IMR-90 (cell line): ENCODE measurements around the gene MEGF6.

Source experiments
- CTCF ChIP-seq: conservative IDR thresholded peaks from 2 replicates; pipeline ENCODE4 v1.5.1; 2012; ENCODE audit warnings: mild to moderate bottlenecking, low read depth, low read length, improper control_type of control experiment
- RCOR1 ChIP-seq: IDR thresholded peaks from 2 replicates; pipeline ENCODE4 v1.6.1; 2012; ENCODE audit warnings: mild to moderate bottlenecking, low read length, improper control_type of control experiment; ENCODE audit not compliant: insufficient replicate concordance
- USF2 ChIP-seq: fragments of 150-350 bp; IDR thresholded peaks from 2 replicates; pipeline ENCODE4 v1.6.1; 2017; ENCODE audit warnings: mild to moderate bottlenecking, antibody characterized with exemption, low read length, low read depth

GRCh38 chr1:3451994-3452865 is 159.1 kb downstream of the MEGF6 start:
- no peak for TF ChIP-seq CTCF
- no peak for TF ChIP-seq RCOR1
- no peak for TF ChIP-seq USF2
